ENCODE data around the gene TGFA.
A peak's percentile ranks its signal among the peaks of the same experiment; 100 is the strongest.

The TGFA gene

GRCh38 chr2:70501215-70501614 is 52.4 kb downstream of the TGFA start:
- no peak overlapping the region for H3K4me3 ChIP-seq (ENCODE audit: low read length)
- TF ChIP-seq CTCF (conservative IDR thresholded peaks at IDR 0.05; ENCODE audit: low read depth, low read length): no peak
- no peak for DNase-seq (ENCODE audit: low read depth)

GRCh38 chr2:70499253-70499652 is 54.4 kb downstream of the TGFA start:
- no peak for DNase-seq (ENCODE audit: low read depth)
- no peak overlapping the region for H3K4me3 ChIP-seq (ENCODE audit: low read length)
- TF ChIP-seq CTCF (conservative IDR thresholded peaks at IDR 0.05; ENCODE audit: low read depth, low read length): no peak

- DNase-seq (ENCODE audit: low read depth): no peak
Measured at GRCh38 chr2:70498528-70498927, 55.1 kb downstream of the TGFA start.

GRCh38 chr2:70498054-70498453 is 55.6 kb downstream of the TGFA start:
- peak; percentile 46 for TF ChIP-seq CTCF (conservative IDR thresholded peaks at IDR 0.05; ENCODE audit: low read depth, low read length)
- H3K4me3 ChIP-seq (ENCODE audit: low read length): no peak overlapping the region
- no peak for DNase-seq (ENCODE audit: low read depth)

More at GRCh38 chr2:70498528-70498927, 55.1 kb downstream of the TGFA start:
- no peak for TF ChIP-seq CTCF (conservative IDR thresholded peaks at IDR 0.05; ENCODE audit: low read depth, low read length)
- H3K4me3 ChIP-seq (ENCODE audit: low read length): no peak overlapping the region

GRCh38 chr2:70496819-70497218 is 56.8 kb downstream of the TGFA start:
- DNase-seq (ENCODE audit: low read depth): no peak
- no peak for TF ChIP-seq CTCF (conservative IDR thresholded peaks at IDR 0.05; ENCODE audit: low read depth, low read length)
- no peak overlapping the region for H3K4me3 ChIP-seq (ENCODE audit: low read length)

- TF ChIP-seq CTCF (conservative IDR thresholded peaks at IDR 0.05; ENCODE audit: low read depth, low read length): no peak
- no peak overlapping the region for H3K4me3 ChIP-seq (ENCODE audit: low read length)
- DNase-seq (ENCODE audit: low read depth): peak; percentile 67
Measured at GRCh38 chr2:70494293-70494886, 59.2 kb downstream of the TGFA start.

GRCh38 chr2:70490381-70490780 is 63.2 kb downstream of the TGFA start:
- TF ChIP-seq CTCF (conservative IDR thresholded peaks at IDR 0.05; ENCODE audit: low read depth, low read length): no peak
- no peak for DNase-seq (ENCODE audit: low read depth)
- no peak overlapping the region for H3K4me3 ChIP-seq (ENCODE audit: low read length)

All from retinal pigment epithelial cell (primary cell).